H9 (cell line): ENCODE results near the gene SLC2A10. TPM values are rescaled to one million over a fixed set of nuclear protein-coding genes. Genes with fewer than 3 reads are reported as not detected.

ENCODE experiments used
- DNase-seq: peaks from one replicate; pipeline ENCODE4 v3.0.0-alpha.2; 2017
- H2AFZ ChIP-seq: one replicate; pipeline ENCODE4 v1.6.1; 2013; ENCODE audit warnings: mild to moderate bottlenecking, low read length, control low read depth, moderate library complexity
- H2AK5ac ChIP-seq: 2 replicates; pipeline ENCODE4 v1.6.1; 2013; ENCODE audit warnings: low read length, control low read depth, mixed read lengths; ENCODE audit not compliant: insufficient read length
- H2BK120ac ChIP-seq: one replicate; pipeline ENCODE4 v1.6.1; 2013; ENCODE audit warnings: low read depth, mild to moderate bottlenecking, low read length, control low read depth, inconsistent platforms; ENCODE audit not compliant: poor library complexity, severe bottlenecking
- H2BK12ac ChIP-seq: 2 replicates; pipeline ENCODE4 v1.6.1; 2013; ENCODE audit warnings: low read length, control low read depth, mixed read lengths, low read depth; ENCODE audit not compliant: insufficient read length
- H2BK15ac ChIP-seq: 2 replicates; pipeline ENCODE4 v1.6.1; 2013; ENCODE audit warnings: low read depth, low read length, control low read depth
- H2BK20ac ChIP-seq: one replicate; pipeline ENCODE4 v1.6.1; 2013; ENCODE audit warnings: low read depth, mild to moderate bottlenecking, low read length, control low read depth, inconsistent platforms; ENCODE audit not compliant: poor library complexity, severe bottlenecking
- H2BK5ac ChIP-seq: 2 replicates; pipeline ENCODE4 v1.6.1; 2013; ENCODE audit warnings: low read length, control low read depth, mixed read lengths; ENCODE audit not compliant: insufficient read length
- H3K14ac ChIP-seq: 2 replicates; pipeline ENCODE4 v1.6.1; 2013; ENCODE audit warnings: low read length, control low read depth; ENCODE audit not compliant: insufficient read depth
- H3K18ac ChIP-seq: 2 replicates; pipeline ENCODE4 v1.6.1; 2013; ENCODE audit warnings: low read depth, mild to moderate bottlenecking, mixed read lengths, low read length, control low read depth; ENCODE audit not compliant: insufficient read length
- H3K23ac ChIP-seq: 2 replicates; pipeline ENCODE4 v1.6.1; 2013; ENCODE audit warnings: low read length, control low read depth, mixed read lengths, low read depth; ENCODE audit not compliant: insufficient read length
- H3K23me2 ChIP-seq: 2 replicates; pipeline ENCODE4 v1.6.1; 2013; ENCODE audit warnings: low read depth, mild to moderate bottlenecking, mixed read lengths, low read length, control low read depth; ENCODE audit not compliant: insufficient read length, poor library complexity, severe bottlenecking
- H3K27ac ChIP-seq: 2 replicates; pipeline ENCODE4 v1.5.1; 2013; ENCODE audit warnings: low read length, control low read depth, mixed read lengths, low read depth; ENCODE audit not compliant: insufficient read length
- H3K27me3 ChIP-seq: 2 replicates; pipeline ENCODE4 v1.6.1; 2013; ENCODE audit warnings: low read length, control low read depth, inconsistent platforms; ENCODE audit not compliant: insufficient read depth
- H3K4ac ChIP-seq: 2 replicates; pipeline ENCODE4 v1.6.1; 2013; ENCODE audit warnings: low read depth, mild to moderate bottlenecking, control low read depth, inconsistent platforms, low read length, moderate library complexity
- H3K4me1 ChIP-seq: 2 replicates; pipeline ENCODE4 v1.6.1; 2013; ENCODE audit warnings: low read length, control low read depth, inconsistent platforms; ENCODE audit not compliant: insufficient read depth
- H3K4me2 ChIP-seq: 2 replicates; pipeline ENCODE4 v1.6.1; 2013; ENCODE audit warnings: low read length, control low read depth, mixed read lengths; ENCODE audit not compliant: insufficient read length, insufficient read depth
- H3K56ac ChIP-seq: 2 replicates; pipeline ENCODE4 v1.6.1; 2013; ENCODE audit warnings: low read depth, mild to moderate bottlenecking, mixed read lengths, low read length, control low read depth; ENCODE audit not compliant: insufficient read length
- H3K79me1 ChIP-seq: 2 replicates; pipeline ENCODE4 v1.6.1; 2013; ENCODE audit warnings: low read depth, mild to moderate bottlenecking, moderate library complexity, low read length, control low read depth, inconsistent platforms; ENCODE audit not compliant: insufficient read depth, poor library complexity, severe bottlenecking
- H3K79me2 ChIP-seq: 2 replicates; pipeline ENCODE4 v1.6.1; 2013; ENCODE audit warnings: low read length, control low read depth, inconsistent platforms; ENCODE audit not compliant: insufficient read depth
- H3K9ac ChIP-seq: 2 replicates; pipeline ENCODE4 v1.6.1; 2013; ENCODE audit warnings: low read length, control low read depth, mixed read lengths; ENCODE audit not compliant: insufficient read length; ENCODE audit errors: extremely low read depth
- H3K9me3 ChIP-seq: one replicate; pipeline ENCODE4 v1.6.1; 2013; ENCODE audit warnings: low read depth, low read length, inconsistent platforms; ENCODE audit not compliant: control insufficient read depth
- H3T11ph ChIP-seq: one replicate; pipeline ENCODE4 v1.6.1; 2013; ENCODE audit warnings: mild to moderate bottlenecking, low read length, control low read depth, inconsistent platforms
- H4K20me1 ChIP-seq: one replicate; pipeline ENCODE4 v1.6.1; 2013; ENCODE audit not compliant: control insufficient read depth, insufficient read length, insufficient read depth
- H4K5ac ChIP-seq: 2 replicates; pipeline ENCODE4 v1.6.1; 2013; ENCODE audit warnings: low read depth, mild to moderate bottlenecking, mixed read lengths, low read length, control low read depth; ENCODE audit not compliant: insufficient read length
- H4K8ac ChIP-seq: replicated peaks from 2 replicates; pipeline ENCODE4 v1.6.1; 2013; ENCODE audit warnings: low read length, control low read depth, mixed read lengths, low read depth; ENCODE audit not compliant: insufficient read length
- H4K91ac ChIP-seq: 2 replicates; pipeline ENCODE4 v1.6.1; 2013; ENCODE audit warnings: low read depth, mild to moderate bottlenecking, moderate library complexity, mixed read lengths, low read length, control low read depth; ENCODE audit not compliant: insufficient read length
- H3K27ac Mint-ChIP-seq, 3 experiments: 2 replicates in 2 of 3; 3 replicates in 1 of 3; pipeline ENCODE4 v1.8.0; 2020 to 2021; ENCODE audit warnings: mixed read lengths in 3 of 3, mild to moderate bottlenecking in 1 of 3, moderate library complexity in 1 of 3
- H3K27me3 Mint-ChIP-seq: 2 replicates; pipeline ENCODE4 v1.8.0; 2021; ENCODE audit warnings: low read depth, mild to moderate bottlenecking, moderate library complexity, mixed read lengths
- H3K36me3 Mint-ChIP-seq, 3 experiments: 2 replicates in 2 of 3; 3 replicates in 1 of 3; pipeline ENCODE4 v1.8.0; 2020 to 2021; ENCODE audit warnings: low read depth in 3 of 3, mixed read lengths in 3 of 3; ENCODE audit not compliant: insufficient read depth in 1 of 3
- H3K4me1 Mint-ChIP-seq, 2 experiments: 2 replicates each; pipeline ENCODE4 v1.8.0; 2020; ENCODE audit warnings: mixed read lengths in 2 of 2
- H3K4me3 Mint-ChIP-seq, 2 experiments: 2 replicates in 1 of 2; 3 replicates in 1 of 2; pipeline ENCODE4 v1.8.0; 2020 to 2021; ENCODE audit warnings: mild to moderate bottlenecking in 2 of 2, mixed read lengths in 2 of 2, moderate library complexity in 1 of 2
- H3K9me3 Mint-ChIP-seq, 2 experiments: 2 replicates in 1 of 2; 3 replicates in 1 of 2; pipeline ENCODE4 v1.8.0; 2020; ENCODE audit warnings: mild to moderate bottlenecking in 2 of 2, mixed read lengths in 2 of 2, moderate library complexity in 1 of 2
- WGBS: extraction: QIAGEN DNeasy Blood & Tissue Kit; methylation state at CpG from one replicate; pipeline ENCODE4 v1.1.7; 2013; ENCODE audit warnings: missing lambda C conversion rate, low lambda C conversion rate, mixed read lengths; ENCODE audit not compliant: insufficient read length; ENCODE audit errors: extremely low coverage; 5-methylcytosine and 5-hydroxymethylcytosine counted together
- total RNA-seq: library from RNA; stranded (reverse); gene quantifications from 2 replicates; pipeline ENCODE4 v1.2.1, GENCODE V29; 2021
- TF ChIP-seq, protein P1 (sequence below): fragments of 200-600 bp; sonication (generic); conservative IDR thresholded peaks from 3 replicates; pipeline ENCODE4 v1.8.0; 2021; ENCODE audit warnings: antibody characterized with exemption, mild to moderate bottlenecking

Gene SLC2A10
- total RNA-seq, 1 experiment from 2014 or later, result 8.2 TPM

DNA sequence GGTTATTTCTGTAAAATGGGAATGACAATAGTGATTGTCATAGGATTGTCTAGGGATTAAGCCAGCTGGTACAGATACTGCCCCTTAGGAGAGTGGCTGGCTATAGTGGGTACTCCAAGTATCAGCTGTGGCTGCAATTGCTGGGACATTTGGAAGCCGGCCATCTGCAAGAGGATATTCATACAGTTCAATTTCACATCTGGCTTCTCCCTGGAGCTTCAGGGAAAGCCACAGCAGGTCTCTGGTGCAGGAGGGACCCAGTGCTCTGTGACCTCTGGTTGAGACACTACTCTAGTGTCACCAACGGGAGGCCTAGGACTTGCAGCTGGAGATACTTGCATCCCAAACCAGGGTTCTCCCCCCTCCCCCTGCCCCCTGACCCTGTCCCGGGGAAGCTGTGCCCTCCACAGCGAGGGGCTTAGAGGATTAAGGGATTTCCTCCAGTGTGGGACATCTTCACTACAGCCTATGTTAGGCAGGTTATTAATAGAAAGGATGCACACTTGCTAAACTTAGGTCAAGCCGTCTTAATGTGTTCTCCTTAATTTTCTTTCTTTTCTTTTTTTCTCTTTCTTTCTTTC, 2.7 kb downstream of the SLC2A10 start:
- DNase-seq, result no peak
- no peak overlapping the region for H3T11ph ChIP-seq
- no peak overlapping the region for H3K27ac ChIP-seq
- H2AK5ac ChIP-seq, result no peak overlapping the region
- H3K9ac ChIP-seq, result no peak overlapping the region
- no peak overlapping the region for H4K91ac ChIP-seq
- no peaks in the 10 kb centered on the region for H3K79me1 ChIP-seq
- no CpG with 5 or more reads among the region's 5 CpGs for WGBS
- H3K9me3 ChIP-seq, result no peaks in the 10 kb centered on the region
- no peak overlapping the region for H3K23ac ChIP-seq
- H3K4me2 ChIP-seq, result no peak overlapping the region
- no peak overlapping the region for H4K5ac ChIP-seq
- no peak overlapping the region for H2BK5ac ChIP-seq
- no peak overlapping the region for H2BK20ac ChIP-seq
- no peak overlapping the region for H2BK120ac ChIP-seq
- peaks cover 29 to 41% of the 10 kb centered on the region in 2 experiments for H3K4me1 Mint-ChIP-seq
- H3K4me3 Mint-ChIP-seq, result no peak overlapping the region
- no peaks in the 10 kb centered on the region for H4K20me1 ChIP-seq
- H3K14ac ChIP-seq, result no peak overlapping the region
- no peaks in the 10 kb centered on the region; the same call in 1 of the 2 replicates for H3K4me1 ChIP-seq
- no peak overlapping the region for H3K4ac ChIP-seq
- H3K18ac ChIP-seq, result no peak overlapping the region
- no peak overlapping the region for H3K56ac ChIP-seq
- peaks cover 5% of the 10 kb centered on the region for H3K23me2 ChIP-seq
- H2AFZ ChIP-seq, result no peak overlapping the region
- peaks cover 7% of the 10 kb centered on the region for H3K27me3 Mint-ChIP-seq
- H3K9me3 Mint-ChIP-seq, result peaks cover 2% of the 10 kb centered on the region in 2 experiments; a peak in 2 of 5 replicates
- no peak overlapping the region for H4K8ac ChIP-seq
- H3K79me2 ChIP-seq, result no peaks in the 10 kb centered on the region
- no peak overlapping the region for H2BK15ac ChIP-seq
- TF ChIP-seq, protein P1, sequence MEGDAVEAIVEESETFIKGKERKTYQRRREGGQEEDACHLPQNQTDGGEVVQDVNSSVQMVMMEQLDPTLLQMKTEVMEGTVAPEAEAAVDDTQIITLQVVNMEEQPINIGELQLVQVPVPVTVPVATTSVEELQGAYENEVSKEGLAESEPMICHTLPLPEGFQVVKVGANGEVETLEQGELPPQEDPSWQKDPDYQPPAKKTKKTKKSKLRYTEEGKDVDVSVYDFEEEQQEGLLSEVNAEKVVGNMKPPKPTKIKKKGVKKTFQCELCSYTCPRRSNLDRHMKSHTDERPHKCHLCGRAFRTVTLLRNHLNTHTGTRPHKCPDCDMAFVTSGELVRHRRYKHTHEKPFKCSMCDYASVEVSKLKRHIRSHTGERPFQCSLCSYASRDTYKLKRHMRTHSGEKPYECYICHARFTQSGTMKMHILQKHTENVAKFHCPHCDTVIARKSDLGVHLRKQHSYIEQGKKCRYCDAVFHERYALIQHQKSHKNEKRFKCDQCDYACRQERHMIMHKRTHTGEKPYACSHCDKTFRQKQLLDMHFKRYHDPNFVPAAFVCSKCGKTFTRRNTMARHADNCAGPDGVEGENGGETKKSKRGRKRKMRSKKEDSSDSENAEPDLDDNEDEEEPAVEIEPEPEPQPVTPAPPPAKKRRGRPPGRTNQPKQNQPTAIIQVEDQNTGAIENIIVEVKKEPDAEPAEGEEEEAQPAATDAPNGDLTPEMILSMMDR, result no peak
- H3K36me3 Mint-ChIP-seq, result peaks cover 0 to 5% (median 0%) of the 10 kb centered on the region in 3 experiments; a peak in 2 of 7 replicates
- H2BK12ac ChIP-seq, result no peak overlapping the region
- H3K27ac Mint-ChIP-seq, result no peak overlapping the region
- no peaks in the 10 kb centered on the region for H3K27me3 ChIP-seq
